ENCODE measurements around the gene DOCK9. TPM values are rescaled to one million over a fixed set of nuclear protein-coding genes. Genes with fewer than 3 reads are reported as not detected.

DOCK9 gene
- polyA plus RNA-seq, 1 of the 3 experiments (the other 2 are of a cell fraction): 16.6 TPM

GRCh38 chr13:98983182-98983581 lies 5.3 kb upstream of the DOCK9 start:
- ChIA-PET POLR2A (no interaction called here), CTCF (no interaction called here)
- no peaks in the 10 kb centered on the region for H3K9me2 ChIP-seq
- H3K4me3 ChIP-seq (ENCODE audit: low read depth in 2 of 2, low read length in 1 of 2): no peak overlapping the region
- no peak overlapping the region for H3K4me2 ChIP-seq
- 77% methylated on average over 5 of the region's 5 CpGs for WGBS (ENCODE audit: low lambda C conversion rate)
- peaks cover 0 to 5% of the 10 kb centered on the region in 2 experiments; a peak in 2 of 4 replicates for H3K4me1 ChIP-seq (ENCODE audit: control insufficient read depth in 1 of 2, insufficient read depth in 2 of 2, low read depth in 1 of 2, low read length in 1 of 2)
- H3K9me3 ChIP-seq: no peaks in the 10 kb centered on the region
- H3K27me3 ChIP-seq (ENCODE audit: insufficient read depth): no peaks in the 10 kb centered on the region
- DNase-seq: no peak
- no peaks in the 10 kb centered on the region for H4K20me1 ChIP-seq (ENCODE audit: insufficient read depth)
- H2AFZ ChIP-seq (ENCODE audit: low read depth): no peak overlapping the region
- no peak overlapping the region for H3K9ac ChIP-seq
- no peak for TF ChIP-seq REST (IDR thresholded peaks at IDR 0.05; ENCODE audit: low read depth, low read length)
- no peak for TF ChIP-seq SMC3 (IDR thresholded peaks at IDR 0.05; ENCODE audit: low read depth, low read length)
- no peak for TF ChIP-seq NRF1 (IDR thresholded peaks at IDR 0.05; ENCODE audit: low read depth, low read length)
- TF ChIP-seq PBX3 (IDR thresholded peaks at IDR 0.05): no peak
- no peak for TF ChIP-seq RFX5 (IDR thresholded peaks at IDR 0.05; ENCODE audit: low read length)
- no peak for TF ChIP-seq RAD21 (IDR thresholded peaks at IDR 0.05; ENCODE audit: low read length)
- TF ChIP-seq RCOR1 (IDR thresholded peaks at IDR 0.05; ENCODE audit: low read length): no peak
- TF ChIP-seq SIN3A (IDR thresholded peaks at IDR 0.05; ENCODE audit: borderline replicate concordance, low read depth, low read length): no peak
- TF ChIP-seq POLR2AphosphoS5 (IDR thresholded peaks at IDR 0.05; ENCODE audit: low read depth, low read length): no peak
- no peak for TF ChIP-seq FOXM1 (IDR thresholded peaks at IDR 0.05; ENCODE audit: low read depth)
- no peak for TF ChIP-seq MEF2A (IDR thresholded peaks at IDR 0.05; ENCODE audit: borderline replicate concordance, low read depth)
- TF ChIP-seq ELF1 (IDR thresholded peaks at IDR 0.05): no peak
- no peak for TF ChIP-seq TEAD4 (IDR thresholded peaks at IDR 0.05; ENCODE audit: borderline replicate concordance, insufficient read depth)
- no peak for TF ChIP-seq FOSL2 (IDR thresholded peaks at IDR 0.05; ENCODE audit: borderline replicate concordance, low read depth)
- no peak for TF ChIP-seq YY1 (IDR thresholded peaks at IDR 0.05; ENCODE audit: low read depth)
- no peak for TF ChIP-seq TAF1 (IDR thresholded peaks at IDR 0.05; ENCODE audit: borderline replicate concordance, low read depth, low read length)
- no peaks in the 10 kb centered on the region for H3K36me3 ChIP-seq (replicated peaks in 1 of 2; ENCODE audit: control insufficient read depth in 1 of 2, insufficient read depth in 2 of 2, low read length in 1 of 2)
- no peak overlapping the region for H3K27ac ChIP-seq (ENCODE audit: low read depth in 2 of 2, low read length in 1 of 2)
- no peaks in the 10 kb centered on the region for H3K79me2 ChIP-seq (ENCODE audit: insufficient read depth)
- H3F3A ChIP-seq (replicated peaks; ENCODE audit: insufficient read depth): no peaks in the 10 kb centered on the region

Data from SK-N-SH (cell line).